SIG-M5 (cell line): Measurements from ENCODE around the gene BAG5.

Source experiments
- DNase-seq: peaks from one replicate; lab custom pipeline; 2025; lab: John Stamatoyannopoulos, UW

Gene BAG5

GRCh38 chr14:103546652-103547454 lies 15.6 kb downstream of the BAG5 start:
- no peak for DNase-seq

- DNase-seq, result no peak
Observed at GRCh38 chr14:103545915-103546651, 16.4 kb downstream of the BAG5 start.

GRCh38 chr14:103545219-103545914 lies 17.1 kb downstream of the BAG5 start:
- no peak for DNase-seq

- no peak for DNase-seq
Observed at GRCh38 chr14:103544388-103545218, 17.9 kb downstream of the BAG5 start.

- no peak for DNase-seq
Observed at GRCh38 chr14:103543721-103544387, 18.6 kb downstream of the BAG5 start.

- DNase-seq, result no peak
Observed at GRCh38 chr14:103543140-103543539, 19.3 kb downstream of the BAG5 start.

- DNase-seq, result no peak
Observed at GRCh38 chr14:103542605-103543088, 19.8 kb downstream of the BAG5 start.

- DNase-seq, result no peak
Observed at GRCh38 chr14:103541709-103542604, 20.5 kb downstream of the BAG5 start.

GRCh38 chr14:103540821-103541708 lies 21.4 kb downstream of the BAG5 start:
- no peak for DNase-seq

- no peak for DNase-seq
Observed at GRCh38 chr14:103539056-103539825, 23.2 kb downstream of the BAG5 start.

GRCh38 chr14:103538291-103539055 lies 24.0 kb downstream of the BAG5 start:
- DNase-seq, result no peak

- DNase-seq, result no peak
Observed at GRCh38 chr14:103537175-103537990, 25.1 kb downstream of the BAG5 start.

GRCh38 chr14:103536693-103537092 lies 25.8 kb downstream of the BAG5 start:
- no peak for DNase-seq

- no peak for DNase-seq
Observed at GRCh38 chr14:103535891-103536565, 26.4 kb downstream of the BAG5 start.

GRCh38 chr14:103535081-103535890 lies 27.2 kb downstream of the BAG5 start:
- DNase-seq, result no peak
